SH-SY5Y (cell line): ENCODE results near the gene ONECUT2.

ENCODE experiments used
- GATA2 ChIP-seq: IDR thresholded peaks from 2 replicates; pipeline ENCODE4 v1.6.1; 2011; ENCODE audit warnings: mild to moderate bottlenecking, low read depth, low read length
- GATA3 ChIP-seq: IDR thresholded peaks from 2 replicates; pipeline ENCODE4 v1.6.1; 2011; ENCODE audit warnings: low read depth, mild to moderate bottlenecking, low read length, moderate library complexity

GRCh38 chr18:57455576-57456129 lies 20.5 kb downstream of the ONECUT2 start:
- no peak for TF ChIP-seq GATA3
- TF ChIP-seq GATA2, result no peak
